ENCODE data around the gene DGAT2.

GRCh38 chr11:75809111-75809510 lies 40.5 kb downstream of the DGAT2 start:
- TF ChIP-seq CTCF (IDR thresholded peaks at IDR 0.05) = no peak
- TF ChIP-seq POLR2A (IDR thresholded peaks at IDR 0.05) = no peak

Data from body of pancreas (tissue), 4 donors.